ENCODE measurements around the gene ANKS3. TPM values are rescaled to one million over a fixed set of nuclear protein-coding genes. Genes with fewer than 3 reads are reported as not detected.
"Not testable (repeated sequence)": the region's sequence is repeated elsewhere in the genome, so short reads cannot be mapped to it uniquely, and the experiment has no call there.

Gene ANKS3
- total and polyA plus RNA-seq, 2 of the 8 experiments (the other 6 are each of a cell fraction or from before 2014, with no cell fraction given) = 15.5 to 23.9 TPM

DNA sequence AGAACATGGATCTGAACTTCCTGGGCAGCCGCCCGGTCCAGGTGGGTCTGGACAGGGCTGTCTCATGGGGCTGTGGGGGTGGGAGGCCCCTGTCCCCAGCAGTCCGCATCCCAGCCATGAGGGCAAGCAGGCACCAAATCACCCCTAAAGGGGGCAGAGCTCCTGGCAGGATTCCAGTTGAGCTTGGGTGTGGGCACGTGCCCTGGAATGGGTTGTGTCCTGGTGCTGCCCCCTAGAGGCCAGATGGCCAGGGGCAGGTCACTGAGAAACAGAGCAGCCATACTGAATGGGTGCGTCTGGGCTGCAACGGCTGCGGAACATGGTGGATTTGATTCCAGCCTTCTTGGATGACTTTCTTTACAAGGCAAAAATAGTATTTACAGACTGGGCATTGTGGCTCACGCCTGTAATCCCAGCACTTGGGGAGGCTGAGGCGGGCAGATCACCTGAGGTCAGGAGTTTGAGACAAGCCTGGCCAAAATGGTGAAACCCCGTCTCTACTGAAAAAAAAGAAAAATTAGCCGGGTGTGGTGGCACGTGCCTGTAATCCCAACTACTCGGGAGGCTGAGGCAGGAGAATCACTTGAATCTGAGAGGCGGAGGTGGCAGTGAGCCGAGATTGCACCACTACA, 83.5 kb downstream of the ANKS3 start:
- H3K18ac ChIP-seq (ENCODE audit: extremely low read depth, low read length); H2BK15ac ChIP-seq (ENCODE audit: low read length); H4K5ac ChIP-seq (ENCODE audit: insufficient read length, low read depth, low read length); H3K27me3 ChIP-seq (replicated peaks in 1 of 4; ENCODE audit: control insufficient read depth in 3 of 4, extremely low read depth in 1 of 4, insufficient read depth in 3 of 4, low read length in 3 of 4); H3K9ac ChIP-seq (replicated peaks in 1 of 4; ENCODE audit: extremely low read depth in 1 of 4, low read depth in 3 of 4, low read length in 3 of 4); H4K8ac ChIP-seq (ENCODE audit: extremely low read depth, insufficient read depth, low read length); H2BK5ac ChIP-seq (ENCODE audit: low read depth, low read length); H3K56ac ChIP-seq (replicated peaks; ENCODE audit: insufficient read length, low read depth, low read length); H3K14ac ChIP-seq (ENCODE audit: insufficient read length); H2BK120ac ChIP-seq (replicated peaks; ENCODE audit: low read depth, low read length); H3K9me3 ChIP-seq (ENCODE audit: insufficient read depth in 2 of 2, low read depth in 1 of 2, low read length in 1 of 2); H3K4me3 ChIP-seq (ENCODE audit: extremely low read depth in 1 of 4, insufficient read depth in 2 of 4, low read depth in 3 of 4, low read length in 4 of 4); H2BK12ac ChIP-seq (ENCODE audit: low read depth, low read length); H3K27ac ChIP-seq (ENCODE audit: low read depth, low read length); H2AK5ac ChIP-seq (ENCODE audit: low read depth, low read length); H3K4me1 ChIP-seq (replicated peaks in 1 of 4; ENCODE audit: control insufficient read depth in 3 of 4, insufficient read depth in 4 of 4, low read length in 3 of 4); H3K23me2 ChIP-seq (ENCODE audit: low read depth, low read length); H2BK20ac ChIP-seq (ENCODE audit: low read length); H3K4ac ChIP-seq (replicated peaks; ENCODE audit: insufficient read length, low read depth, low read length); H4K91ac ChIP-seq (replicated peaks; ENCODE audit: insufficient read length, low read length); H2AFZ ChIP-seq (ENCODE audit: low read length); H3K4me2 ChIP-seq (ENCODE audit: insufficient read depth in 1 of 2, low read depth in 2 of 2, low read length in 2 of 2); H3K23ac ChIP-seq (ENCODE audit: insufficient read length): not testable (repeated sequence)
- ChIA-PET POLR2A (ENCODE audit: partially characterized antibody) (interaction anchor here (0.6 to 1.3 kb wide), 9 partner anchors 17 to 143 kb away, joined by 3 to 5 read pairs (median 3); no protein-coding TSS in a partner anchor), CTCF (ENCODE audit: partially characterized antibody) (interaction anchor here (0.6 to 2.9 kb wide), 42 partner anchors 8 to 306 kb away, joined by 3 to 49 read pairs (median 4); partner anchors contain the start of genes C16orf96 and MGRN1)
- Histone ChIP-seq H3K79me1 (ENCODE audit: low read depth, low read length) (peaks cover 16% of the 10 kb centered on the region), H4K20me1 (replicated peaks in 1 of 2; ENCODE audit: control insufficient read depth in 1 of 2, insufficient read depth in 2 of 2, low read length in 2 of 2) (peaks cover 5 to 15% of the 10 kb centered on the region in 2 experiments), H3K36me3 (ENCODE audit: control insufficient read depth in 2 of 4, insufficient read depth in 4 of 4, low read length in 3 of 4) (peaks cover 0 to 14% (median 7%) of the 10 kb centered on the region in 4 experiments; a peak in 7 of 8 replicates), H3K79me2 (ENCODE audit: control insufficient read depth in 1 of 2, insufficient read depth in 2 of 2, low read length in 2 of 2) (peaks cover 0 to 21% of the 10 kb centered on the region in 2 experiments; a peak in 2 of 4 replicates)
- DNase-seq (ENCODE audit: low read depth in 1 of 2, low spot score in 2 of 2) (peak; percentile 70 to 94), FAIRE-seq (peak; percentile 82)
- WGBS, 2 experiments (ENCODE audit: extremely low coverage in 1 of 2, insufficient coverage in 1 of 2, insufficient read length in 1 of 2, insufficient replicate concordance in 2 of 2, low coverage in 1 of 2, low lambda C conversion rate in 2 of 2, missing lambda C conversion rate in 1 of 2) = 88% methylated on average over 13 of the region's 15 CpGs; no CpG with 5 or more reads in 1 of the 2 experiments
- TF ChIP-seq RAD21 (IDR thresholded peaks at IDR 0.05 in 1 of 2, conservative IDR thresholded peaks at IDR 0.05 in 1 of 2; ENCODE audit: low read depth in 2 of 2, low read length in 2 of 2) (peak; percentile 67 to 73), GABPA (IDR thresholded peaks at IDR 0.05; ENCODE audit: borderline replicate concordance, insufficient read depth, low read length) (peak; percentile 62; the same call in 1 of the 2 replicates), SIN3A (conservative IDR thresholded peaks at IDR 0.05 in 1 of 2, IDR thresholded peaks at IDR 0.05 in 1 of 2; ENCODE audit: low read depth in 1 of 2, low read length in 2 of 2) (peak in 1 of 2 experiments; percentile 56; a peak in 1 of 4 replicates)
- TF ChIP-seq, protein P1, sequence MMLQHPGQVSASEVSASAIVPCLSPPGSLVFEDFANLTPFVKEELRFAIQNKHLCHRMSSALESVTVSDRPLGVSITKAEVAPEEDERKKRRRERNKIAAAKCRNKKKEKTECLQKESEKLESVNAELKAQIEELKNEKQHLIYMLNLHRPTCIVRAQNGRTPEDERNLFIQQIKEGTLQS (IDR thresholded peaks at IDR 0.05; ENCODE audit: insufficient read depth, low read depth, low read length) = peak; percentile 75; the same call in 1 of the 2 replicates
- TF ChIP-seq, protein P2, sequence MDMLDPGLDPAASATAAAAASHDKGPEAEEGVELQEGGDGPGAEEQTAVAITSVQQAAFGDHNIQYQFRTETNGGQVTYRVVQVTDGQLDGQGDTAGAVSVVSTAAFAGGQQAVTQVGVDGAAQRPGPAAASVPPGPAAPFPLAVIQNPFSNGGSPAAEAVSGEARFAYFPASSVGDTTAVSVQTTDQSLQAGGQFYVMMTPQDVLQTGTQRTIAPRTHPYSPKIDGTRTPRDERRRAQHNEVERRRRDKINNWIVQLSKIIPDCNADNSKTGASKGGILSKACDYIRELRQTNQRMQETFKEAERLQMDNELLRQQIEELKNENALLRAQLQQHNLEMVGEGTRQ (IDR thresholded peaks at IDR 0.05; ENCODE audit: low read length) = peak; percentile 81
- TF ChIP-seq, protein P3, sequence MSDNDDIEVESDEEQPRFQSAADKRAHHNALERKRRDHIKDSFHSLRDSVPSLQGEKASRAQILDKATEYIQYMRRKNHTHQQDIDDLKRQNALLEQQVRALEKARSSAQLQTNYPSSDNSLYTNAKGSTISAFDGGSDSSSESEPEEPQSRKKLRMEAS (IDR thresholded peaks at IDR 0.05) = peak; percentile 95

All from H1 (cell line).